ENCODE results near the gene RAB1B. TPM values are rescaled to one million over a fixed set of nuclear protein-coding genes. Genes with fewer than 3 reads are reported as not detected.
A peak's percentile ranks its signal among the peaks of the same experiment; 100 is the strongest.

RAB1B gene
- total and polyA plus RNA-seq, 10 of the 15 experiments (the other 5 are each of a cell fraction or from before 2014, with no cell fraction given), result 10.4 to 193 (median 96.9) TPM

DNA sequence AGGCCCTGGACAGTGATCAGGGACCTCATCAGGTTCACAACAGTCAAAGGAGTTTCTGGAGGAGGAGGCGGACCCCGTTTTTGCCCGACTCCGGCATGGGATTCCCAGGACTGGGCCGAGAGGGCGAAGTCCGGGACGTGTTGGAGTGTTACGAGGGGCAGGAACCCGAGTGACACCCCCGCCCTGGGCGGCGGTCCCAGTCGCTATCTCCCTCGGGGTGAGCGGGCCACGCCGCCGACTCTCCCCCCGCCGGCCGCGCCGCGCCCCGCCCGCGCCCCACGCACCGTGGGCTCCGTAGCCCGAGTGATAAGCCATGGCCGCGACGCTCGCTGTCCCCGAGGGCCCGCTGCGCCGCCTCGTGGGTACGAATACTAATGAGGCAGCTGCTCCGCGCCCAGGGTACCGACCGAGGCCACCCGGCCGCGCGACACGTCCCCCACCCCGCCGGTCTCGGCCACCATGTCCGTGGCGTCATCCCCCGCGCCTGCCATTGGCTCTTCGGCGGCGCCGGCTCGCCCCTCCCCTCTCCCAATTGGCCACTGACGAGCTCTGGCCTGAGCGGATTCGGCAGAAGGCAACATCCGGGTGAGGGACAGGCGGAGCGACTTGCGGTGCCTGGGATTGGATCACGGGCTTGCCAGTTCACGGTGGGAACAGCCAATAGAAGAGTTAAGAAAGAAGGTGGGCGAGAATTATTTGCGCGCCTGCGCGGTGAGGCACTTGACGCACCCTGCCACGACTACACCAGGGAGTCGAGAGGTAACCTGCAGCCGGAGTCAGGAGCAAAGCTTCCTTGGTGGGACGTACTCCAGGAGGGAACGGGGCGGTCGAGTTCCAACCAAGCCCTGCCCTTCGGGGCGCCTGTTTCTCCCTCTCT lies 20.5 kb downstream of the RAB1B start, which contains the start of gene YIF1A (continued):
- TF ChIP-seq ESRRA (IDR thresholded peaks at IDR 0.05; ENCODE audit: low read length), result 0 out of 2 replicates have a peak, but pooled peaks have one; percentile 34
- no peak for TF ChIP-seq BMI1 (IDR thresholded peaks at IDR 0.05; ENCODE audit: borderline replicate concordance)
- peak; percentile 61 for TF ChIP-seq SIN3A (IDR thresholded peaks at IDR 0.05; ENCODE audit: low read depth, low read length)
- peak; percentile 96 for TF ChIP-seq SP1 (IDR thresholded peaks at IDR 0.05; ENCODE audit: low read depth, low read length)
- TF ChIP-seq SIX5 (IDR thresholded peaks at IDR 0.05; ENCODE audit: low read depth, low read length, severe bottlenecking), result peak; percentile 24

DNA sequence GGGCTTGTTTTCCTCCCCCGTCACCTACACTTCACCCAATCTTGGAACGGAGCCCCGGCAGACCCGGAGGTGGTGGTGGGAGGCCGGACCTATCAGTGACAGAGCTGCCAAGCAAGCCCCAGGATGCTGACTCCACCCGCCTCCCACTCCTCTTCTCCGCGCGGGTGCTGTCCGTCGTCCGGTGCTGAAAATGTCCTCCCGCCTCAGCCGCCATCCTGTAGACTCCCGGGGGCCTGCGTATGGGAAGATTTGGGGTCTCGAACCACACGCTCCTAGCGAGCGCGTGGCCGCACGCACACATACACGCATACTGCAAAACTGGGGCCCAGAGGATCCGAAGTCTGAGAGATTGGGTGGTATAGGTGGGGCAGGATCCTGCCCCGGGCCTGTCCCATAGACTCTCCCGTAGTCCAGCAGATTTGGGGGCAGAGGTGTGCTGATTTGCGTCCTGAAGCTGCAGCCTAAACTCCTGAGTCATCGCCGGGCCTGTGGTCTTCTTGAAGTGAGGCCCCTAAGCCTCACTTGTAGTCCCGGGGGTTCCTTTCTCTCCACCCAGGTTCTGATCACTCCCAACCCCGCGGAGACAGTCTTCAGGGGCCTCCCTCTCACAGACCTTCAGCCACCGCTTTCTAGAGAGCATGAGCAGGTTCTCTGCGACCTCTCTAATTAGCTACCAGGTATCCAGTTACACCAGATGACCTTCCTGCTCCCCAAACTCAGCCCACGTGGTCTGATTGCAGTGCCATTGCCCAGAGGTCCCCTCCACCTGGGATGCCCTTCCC lies 21.3 kb downstream of the RAB1B start:
- DNase-seq (ENCODE audit: low read depth, low spot score) (peak; percentile 45), FAIRE-seq (no peak), ATAC-seq (peak; percentile 70)
- Histone ChIP-seq H2AFZ (ENCODE audit: control insufficient read depth, low read depth, low read length) (peak overlapping the region; percentile 97), H3K79me2 (ENCODE audit: control insufficient read depth, insufficient read depth, low read length) (peaks cover 12% of the 10 kb centered on the region), H3K9me3 (replicated peaks; ENCODE audit: control insufficient read depth, insufficient read depth, low read length) (no peaks in the 10 kb centered on the region), H3K27ac (ENCODE audit: control insufficient read depth, insufficient read depth) (peak overlapping the region; percentile 76), H3K4me1 (ENCODE audit: control insufficient read depth, insufficient read depth, low read length) (peaks cover 15% of the 10 kb centered on the region), H3K9ac (ENCODE audit: control insufficient read depth, insufficient read depth, low read length) (peak overlapping the region; percentile 79), H3K36me3 (ENCODE audit: control insufficient read depth in 2 of 2, insufficient read depth in 2 of 2, low read length in 1 of 2) (no peaks in the 10 kb centered on the region; a peak in 1 of 4 replicates), H3K4me2 (ENCODE audit: control insufficient read depth, insufficient read depth) (peak overlapping the region; percentile 92), H4K20me1 (ENCODE audit: control insufficient read depth, insufficient read depth) (no peaks in the 10 kb centered on the region; the same call in 1 of the 2 replicates), H3K27me3 (replicated peaks in 1 of 2; ENCODE audit: control insufficient read depth in 2 of 2, insufficient read depth in 2 of 2, low read length in 1 of 2) (peaks cover 2 to 7% of the 10 kb centered on the region in 2 experiments; a peak in 2 of 4 replicates), H3K4me3 (peak overlapping the region; percentile 79)
- whole genome bisulfite sequencing (ENCODE audit: insufficient coverage, insufficient replicate concordance, low lambda C conversion rate, missing lambda C conversion rate), result 12% methylated on average over 35 of the region's 36 CpGs
- ChIA-PET SMC1A (ENCODE audit: uncharacterized antibody, unreplicated experiment) (interaction anchor here (1.0 to 2.5 kb wide), 5 partner anchors 13 to 139 kb away, joined by 3 to 10 read pairs (median 5); no protein-coding TSS in a partner anchor), POLR2A (interaction anchor here (0.7 to 2.4 kb wide), 16 partner anchors 8 to 1022 kb away, joined by 3 to 26 read pairs (median 3); partner anchors contain the start of genes BRMS1, FIBP and RAB1B), CTCF (interaction anchor here (0.9 to 2.7 kb wide), 12 partner anchors 11 to 245 kb away, joined by 3 to 21 read pairs (median 5); partner anchors contain the start of genes MRPL11 and RAB1B), RAD21 (ENCODE audit: unreplicated experiment) (interaction anchor here (0.6 to 2.0 kb wide), 13 partner anchors 20 to 251 kb away, joined by 3 to 28 read pairs (median 4); partner anchors contain the start of genes BRMS1, PELI3 and RAB1B)
- intact Hi-C loops (cut with micrococcal nuclease; ENCODE audit: unreplicated experiment), result no loop called here
- BruUV-seq (replicated peaks), result TSS peak; percentile 98
- in situ Hi-C loops (cut with MboI), result no loop called here
- peak; percentile 63; the same call in 1 of the 2 replicates for TF ChIP-seq RB1 (IDR thresholded peaks at IDR 0.05; ENCODE audit: borderline replicate concordance)
- TF ChIP-seq CBX5 (IDR thresholded peaks at IDR 0.05; ENCODE audit: low read depth), result no peak
- no peak for TF ChIP-seq ZSCAN29 (IDR thresholded peaks at IDR 0.05)
- no peak for TF ChIP-seq BCL11A (IDR thresholded peaks at IDR 0.05; ENCODE audit: low read depth, low read length)
- peak; percentile 12 to 55 for TF ChIP-seq IKZF2 (IDR thresholded peaks at IDR 0.05)
- 0 out of 4 replicates have a peak, but pooled peaks of 1 of the 2 experiments have one; percentile 12 for TF ChIP-seq BHLHE40 (IDR thresholded peaks at IDR 0.05; ENCODE audit: borderline replicate concordance in 1 of 2, low read depth in 2 of 2, low read length in 1 of 2)
- TF ChIP-seq YY1 (IDR thresholded peaks at IDR 0.05; ENCODE audit: low read depth, low read length), result peak; percentile 42; the same call in 1 of the 2 replicates
- TF ChIP-seq, protein P1, sequence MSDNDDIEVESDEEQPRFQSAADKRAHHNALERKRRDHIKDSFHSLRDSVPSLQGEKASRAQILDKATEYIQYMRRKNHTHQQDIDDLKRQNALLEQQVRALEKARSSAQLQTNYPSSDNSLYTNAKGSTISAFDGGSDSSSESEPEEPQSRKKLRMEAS (IDR thresholded peaks at IDR 0.05; ENCODE audit: low read depth, low read length), result peak; percentile 43; the same call in 1 of the 2 replicates
- TF ChIP-seq SMARCA5 (IDR thresholded peaks at IDR 0.05), result peak; percentile 88
- peak; percentile 12 for TF ChIP-seq MEF2B (IDR thresholded peaks at IDR 0.05; ENCODE audit: partially characterized antibody, poor library complexity, severe bottlenecking)
- peak; percentile 95 for TF ChIP-seq SIN3A (IDR thresholded peaks at IDR 0.05; ENCODE audit: low read depth, low read length)
- TF ChIP-seq NR2F1 (conservative IDR thresholded peaks at IDR 0.05), result 0 out of 2 replicates have a peak, but pooled peaks have one; percentile 15
- TF ChIP-seq, protein P2, sequence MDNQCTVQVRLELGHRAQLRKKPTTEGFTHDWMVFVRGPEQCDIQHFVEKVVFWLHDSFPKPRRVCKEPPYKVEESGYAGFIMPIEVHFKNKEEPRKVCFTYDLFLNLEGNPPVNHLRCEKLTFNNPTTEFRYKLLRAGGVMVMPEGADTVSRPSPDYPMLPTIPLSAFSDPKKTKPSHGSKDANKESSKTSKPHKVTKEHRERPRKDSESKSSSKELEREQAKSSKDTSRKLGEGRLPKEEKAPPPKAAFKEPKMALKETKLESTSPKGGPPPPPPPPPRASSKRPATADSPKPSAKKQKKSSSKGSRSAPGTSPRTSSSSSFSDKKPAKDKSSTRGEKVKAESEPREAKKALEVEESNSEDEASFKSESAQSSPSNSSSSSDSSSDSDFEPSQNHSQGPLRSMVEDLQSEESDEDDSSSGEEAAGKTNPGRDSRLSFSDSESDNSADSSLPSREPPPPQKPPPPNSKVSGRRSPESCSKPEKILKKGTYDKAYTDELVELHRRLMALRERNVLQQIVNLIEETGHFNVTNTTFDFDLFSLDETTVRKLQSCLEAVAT (IDR thresholded peaks at IDR 0.05), result peak; percentile 10; the same call in 1 of the 2 replicates
- TF ChIP-seq RCOR1 (conservative IDR thresholded peaks at IDR 0.05; ENCODE audit: low read depth, low read length), result peak; percentile 89; the same call in 1 of the 2 replicates
- peak; percentile 53; the same call in 1 of the 2 replicates for TF ChIP-seq EED (IDR thresholded peaks at IDR 0.05; ENCODE audit: low read depth)
